ENCODE data around the gene NDUFV1.
"Not testable (repeated sequence)": the region's sequence is repeated elsewhere in the genome, so short reads cannot be mapped to it uniquely, and the experiment has no call there.

Gene NDUFV1

DNA sequence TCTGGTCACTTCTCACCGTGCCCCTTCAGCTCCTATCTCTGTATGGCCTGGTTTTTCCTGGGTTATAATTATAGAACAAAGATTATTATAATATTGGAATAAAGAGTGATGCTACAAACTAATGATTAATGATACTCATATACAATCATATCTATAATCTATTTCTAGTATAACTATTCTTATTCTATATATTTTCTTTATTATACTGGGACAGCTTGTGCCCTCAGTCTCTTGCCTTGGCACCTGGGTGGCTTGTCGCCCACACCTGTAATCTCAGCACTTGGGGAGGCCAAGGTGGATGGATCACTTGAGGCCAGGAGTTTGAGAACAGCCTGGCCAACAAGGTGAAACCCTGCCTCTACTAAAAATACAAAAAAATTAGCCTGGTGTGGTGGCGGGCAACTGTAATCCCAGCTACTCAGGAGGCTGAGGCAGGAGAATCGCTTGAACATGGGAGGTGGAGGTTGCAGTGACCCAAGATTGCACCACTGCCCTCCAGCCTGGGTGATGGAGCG, 53.0 kb downstream of the NDUFV1 start:
- not testable (repeated sequence) for DNase-seq

DNA sequence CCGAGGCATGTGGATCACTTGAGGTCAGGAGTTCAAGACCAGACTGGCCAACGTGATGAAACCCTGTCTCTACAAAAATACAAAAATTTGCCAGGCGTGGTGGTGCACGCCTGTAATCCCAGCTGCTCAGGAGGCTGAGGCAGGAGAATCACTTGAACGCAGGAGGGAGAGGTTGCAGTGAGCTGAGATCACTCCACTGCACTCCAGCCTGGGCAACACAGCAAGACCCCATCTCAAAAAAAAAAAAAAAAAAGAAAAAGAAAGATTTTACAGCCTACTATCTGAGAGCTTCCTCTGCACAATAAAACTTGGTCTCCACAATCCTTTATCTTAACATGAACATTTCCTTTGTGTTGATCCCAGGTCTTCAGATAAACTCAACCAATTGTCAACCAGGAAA, 54.0 kb downstream of the NDUFV1 start:
- not testable (repeated sequence) for DNase-seq
